Pons (tissue), 1 donor: Measurements from ENCODE around the gene RUVBL2.

Experiments
- DNase-seq: peaks from one replicate; pipeline ENCODE4 v3.0.0-alpha.2; 2016; ENCODE audit warnings: low spot score

Gene RUVBL2

GRCh38 chr19:48989701-48990291, 3.9 kb upstream of the RUVBL2 start:
- no peak for DNase-seq

- DNase-seq, result no peak
These were observed 3.3 kb upstream of the RUVBL2 start for GRCh38 chr19:48990400-48990799.

GRCh38 chr19:48991011-48991609, 2.6 kb upstream of the RUVBL2 start:
- no peak for DNase-seq

- peak; percentile 41 for DNase-seq
These were observed 1.7 kb upstream of the RUVBL2 start for GRCh38 chr19:48991873-48992580.

- no peak for DNase-seq
These were observed 1.0 kb upstream of the RUVBL2 start for GRCh38 chr19:48992581-48993174.

- DNase-seq, result peak; percentile 37
These were observed 324 bp downstream of the RUVBL2 start for GRCh38 chr19:48994035-48994386.

GRCh38 chr19:48997972-48998371, 4.3 kb downstream of the RUVBL2 start:
- no peak for DNase-seq

- DNase-seq, result no peak
These were observed 6.0 kb downstream of the RUVBL2 start for GRCh38 chr19:48999481-49000325.

GRCh38 chr19:49004133-49004532, 10.4 kb downstream of the RUVBL2 start:
- no peak for DNase-seq

GRCh38 chr19:49004964-49005614, 11.4 kb downstream of the RUVBL2 start:
- no peak for DNase-seq

GRCh38 chr19:49006905-49007304, 13.2 kb downstream of the RUVBL2 start:
- no peak for DNase-seq

GRCh38 chr19:49009828-49010227, 16.1 kb downstream of the RUVBL2 start:
- no peak for DNase-seq

- DNase-seq, result no peak
These were observed 16.8 kb downstream of the RUVBL2 start for GRCh38 chr19:49010453-49010852.

- DNase-seq, result no peak
These were observed 17.5 kb downstream of the RUVBL2 start for GRCh38 chr19:49011194-49011593.

GRCh38 chr19:49014123-49014869, 20.6 kb downstream of the RUVBL2 start:
- DNase-seq, result no peak

GRCh38 chr19:49014870-49015255, 21.2 kb downstream of the RUVBL2 start:
- no peak for DNase-seq

- DNase-seq, result no peak
These were observed 22.6 kb downstream of the RUVBL2 start for GRCh38 chr19:49016067-49016839.

GRCh38 chr19:49017041-49017665, 23.5 kb downstream of the RUVBL2 start, which contains the start of gene LHB:
LHB (minus strand) TSS chr19:49017091; CDS start chr19:49017081, 10 bp downstream.
- DNase-seq, result no peak

- DNase-seq, result no peak
These were observed 24.1 kb downstream of the RUVBL2 start for GRCh38 chr19:49017666-49018351.
